HuH-7 (cell line): ENCODE data around the gene EEF1AKMT3.

ENCODE experiments used
- DNase-seq: peaks from one replicate; pipeline ENCODE4 v3.0.0; 2011; ENCODE audit warnings: low spot score

Gene EEF1AKMT3

GRCh38 chr12:57783861-57784260 is 11.4 kb downstream of the EEF1AKMT3 start:
- DNase-seq, result no peak

GRCh38 chr12:57793920-57794319 is 21.5 kb downstream of the EEF1AKMT3 start:
- DNase-seq, result no peak

- no peak for DNase-seq
Measured at GRCh38 chr12:57795354-57795753, 22.9 kb downstream of the EEF1AKMT3 start.

GRCh38 chr12:57796996-57797395 is 24.6 kb downstream of the EEF1AKMT3 start:
- DNase-seq, result no peak

- DNase-seq, result no peak
Measured at GRCh38 chr12:57797933-57798332, 25.5 kb downstream of the EEF1AKMT3 start.

GRCh38 chr12:57800965-57801364 is 28.6 kb downstream of the EEF1AKMT3 start:
- no peak for DNase-seq

GRCh38 chr12:57802607-57803006 is 30.2 kb downstream of the EEF1AKMT3 start:
- no peak for DNase-seq

- DNase-seq, result peak; percentile 75
Measured at GRCh38 chr12:57803319-57803893, 31.0 kb downstream of the EEF1AKMT3 start.

GRCh38 chr12:57806677-57807076 is 34.3 kb downstream of the EEF1AKMT3 start:
- no peak for DNase-seq

GRCh38 chr12:57807285-57807684 is 34.9 kb downstream of the EEF1AKMT3 start:
- DNase-seq, result no peak

GRCh38 chr12:57808351-57808750 is 35.9 kb downstream of the EEF1AKMT3 start:
- DNase-seq, result no peak

GRCh38 chr12:57809425-57809824 is 37.0 kb downstream of the EEF1AKMT3 start:
- DNase-seq, result no peak

GRCh38 chr12:57810450-57810849 is 38.0 kb downstream of the EEF1AKMT3 start:
- DNase-seq, result no peak

GRCh38 chr12:57811028-57811755 is 38.8 kb downstream of the EEF1AKMT3 start:
- DNase-seq, result no peak

- no peak for DNase-seq
Measured at GRCh38 chr12:57813111-57813970, 40.9 kb downstream of the EEF1AKMT3 start.

GRCh38 chr12:57813971-57814772 is 41.8 kb downstream of the EEF1AKMT3 start:
- DNase-seq, result no peak

GRCh38 chr12:57815177-57816000 is 43.0 kb downstream of the EEF1AKMT3 start:
- DNase-seq, result no peak

GRCh38 chr12:57816001-57816854 is 43.8 kb downstream of the EEF1AKMT3 start:
- DNase-seq, result no peak

- DNase-seq, result no peak
Measured at GRCh38 chr12:57816855-57817151, 44.4 kb downstream of the EEF1AKMT3 start.

- no peak for DNase-seq
Measured at GRCh38 chr12:57817261-57817989, 45.0 kb downstream of the EEF1AKMT3 start.
